ENCODE results near the gene MDP1. TPM values are rescaled to one million over a fixed set of nuclear protein-coding genes. Genes with fewer than 3 reads are reported as not detected.
"Not testable (repeated sequence)": the region's sequence is repeated elsewhere in the genome, so short reads cannot be mapped to it uniquely, and the experiment has no call there.

MDP1 gene
- total RNA-seq, 1 donor from 2014 or later = 13.8 TPM

DNA sequence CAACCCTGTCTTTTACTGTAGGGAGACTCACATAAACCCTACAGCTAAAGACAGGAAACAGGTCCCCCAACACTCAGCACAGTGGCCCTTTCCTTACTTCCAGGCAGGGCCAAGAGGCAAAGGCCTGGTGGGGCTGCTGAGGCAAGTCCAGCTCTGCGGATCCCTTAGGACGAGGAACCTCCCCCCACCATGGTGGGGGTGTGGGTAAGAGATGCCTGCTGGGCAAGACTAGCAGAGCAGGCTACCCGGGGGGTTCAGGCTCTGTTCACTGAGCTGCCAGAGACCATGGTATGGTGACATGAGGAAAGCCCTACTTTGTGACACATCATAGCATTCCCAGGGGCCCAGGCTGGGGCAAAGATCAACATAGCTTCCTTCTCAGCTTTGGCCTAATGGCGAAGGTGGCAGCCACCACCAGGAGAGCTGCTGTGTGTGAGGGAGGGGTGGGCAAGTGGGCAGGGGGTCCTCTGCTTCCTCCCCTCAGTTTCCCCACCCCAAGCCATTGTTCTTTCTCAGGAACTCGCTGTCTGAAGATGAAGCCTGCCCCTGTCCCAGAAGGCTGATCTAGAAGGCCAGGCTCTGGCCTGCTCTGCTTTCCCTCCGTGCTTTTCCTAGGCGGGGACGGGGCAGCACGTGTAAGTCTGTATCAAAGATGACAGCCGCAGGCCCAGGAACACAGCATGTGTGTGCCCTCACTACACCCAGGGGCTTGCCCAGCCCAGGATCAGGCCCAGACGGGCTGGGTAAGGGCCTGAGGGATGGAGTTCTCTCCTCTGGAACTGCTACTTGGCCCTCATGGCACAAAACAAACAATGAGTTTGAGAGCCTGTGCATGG, 36.6 kb upstream of the MDP1 start:
- intact Hi-C loops (cut with DNase I) = no loop called here
- no peak for ATAC-seq

DNA sequence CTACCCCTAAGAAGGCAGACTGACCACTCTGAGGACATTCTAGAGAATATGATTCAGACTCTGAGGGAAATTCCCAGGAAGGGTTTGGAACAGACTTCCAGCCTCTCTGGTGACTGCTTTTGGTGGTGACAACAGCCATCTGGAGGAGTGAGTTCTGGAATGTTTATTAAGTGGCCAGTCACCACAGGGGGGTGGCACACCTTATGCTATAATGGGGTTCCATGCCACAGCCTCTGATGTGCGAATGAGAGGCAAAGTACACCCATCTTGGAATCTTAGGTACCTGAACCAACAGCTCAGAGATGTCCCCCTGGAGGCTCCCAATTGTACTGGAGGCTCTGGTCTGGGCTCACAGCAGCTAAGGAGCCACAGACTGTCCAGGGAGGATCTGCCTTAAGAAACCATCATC, 36.0 kb upstream of the MDP1 start:
- intact Hi-C loops (cut with DNase I) = no loop called here
- no peak for DNase-seq (ENCODE audit: low spot score)
- no peak for ATAC-seq

More for the DNA sequence above, 36.6 kb upstream of the MDP1 start:
- no peak for DNase-seq (ENCODE audit: low spot score)

DNA sequence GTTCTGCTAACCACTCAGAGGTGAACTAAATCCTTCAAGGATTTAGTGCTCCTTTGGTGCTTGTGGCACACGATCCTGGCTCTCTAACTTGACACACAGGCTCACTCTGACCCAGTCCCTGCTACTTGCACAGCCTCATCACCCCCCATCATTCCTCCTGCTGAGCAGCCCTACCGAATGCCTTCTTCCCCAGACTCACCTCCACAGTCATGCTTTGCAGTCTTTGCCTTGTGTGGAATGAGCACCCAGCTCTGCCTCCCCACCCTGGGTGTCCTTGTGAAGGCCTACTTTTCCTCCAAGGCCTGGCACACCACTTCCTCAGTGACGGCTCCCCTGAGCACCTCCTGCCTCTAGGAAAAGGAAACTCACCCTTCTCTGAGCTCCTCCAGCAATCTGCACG, 34.5 kb upstream of the MDP1 start:
- no peak for DNase-seq (ENCODE audit: low spot score)
- intact Hi-C loops (cut with DNase I) = no loop called here

DNA sequence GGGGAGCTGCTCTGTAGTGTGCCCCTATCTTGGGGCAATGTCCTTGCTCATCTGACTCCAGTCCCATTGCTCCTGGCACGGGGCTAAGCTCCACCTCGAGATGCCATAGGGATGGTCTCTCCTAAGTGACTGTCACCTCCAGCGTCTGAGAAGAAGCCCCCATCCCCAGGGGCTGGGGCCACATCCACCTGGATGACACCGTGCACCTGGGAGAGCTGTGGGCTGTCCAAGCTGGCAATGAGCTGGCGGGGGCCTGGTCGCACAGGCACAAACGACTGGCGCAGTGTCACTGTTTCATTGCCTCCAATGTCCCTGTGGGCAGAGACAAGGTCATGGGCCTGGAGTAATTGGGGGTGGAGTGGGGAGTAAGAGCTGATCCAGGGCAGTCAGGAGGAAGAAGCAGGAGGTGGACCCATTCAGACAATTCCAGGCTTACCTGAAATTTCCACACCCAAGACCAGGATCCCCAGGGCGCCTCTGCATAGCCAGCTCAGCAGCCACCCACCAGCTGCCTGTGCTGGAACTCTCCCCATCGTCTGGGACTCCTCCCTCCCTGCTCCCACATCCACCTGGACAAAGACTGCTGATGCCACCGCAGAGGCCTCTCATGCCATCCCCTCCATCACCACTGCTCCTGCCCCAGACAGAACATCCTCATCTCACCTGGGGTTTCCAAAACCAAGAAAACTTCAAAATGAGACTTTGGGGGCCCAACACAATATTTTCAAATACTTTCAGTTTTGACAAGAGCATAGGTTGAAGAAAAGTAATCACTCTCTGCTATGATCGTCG, 33.6 kb upstream of the MDP1 start:
- no peak for DNase-seq (ENCODE audit: low spot score)
- no peak for ATAC-seq
- intact Hi-C loops (cut with DNase I) = loop anchor here (10.0 kb wide), 1 partner anchor 185 kb away; no protein-coding TSS in a partner anchor

More for the DNA sequence above, 34.5 kb upstream of the MDP1 start:
- ATAC-seq = no peak

DNA sequence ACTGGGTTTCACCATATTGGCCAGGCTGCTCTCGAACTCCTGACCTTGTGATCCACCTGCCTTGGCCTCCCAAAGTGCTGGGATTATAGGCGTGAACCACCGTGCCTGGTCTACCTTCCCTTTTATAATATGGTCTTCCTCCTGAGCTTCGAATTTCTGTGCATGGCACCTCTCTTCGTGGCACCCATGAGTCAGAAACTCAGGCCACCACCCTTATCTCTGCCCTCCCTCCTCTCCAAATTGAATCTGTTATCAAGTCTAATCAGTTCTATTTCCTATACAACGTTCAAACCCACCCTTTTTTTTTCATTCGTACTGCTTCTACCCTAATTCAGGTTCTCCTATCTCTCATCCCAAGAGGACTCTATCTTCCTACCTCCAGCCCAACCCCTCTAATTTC, 31.6 kb upstream of the MDP1 start:
- intact Hi-C loops (cut with DNase I) = loop anchor here (10.0 kb wide), 1 partner anchor 187 kb away; no protein-coding TSS in a partner anchor
- no peak for ATAC-seq
- DNase-seq (ENCODE audit: low spot score) = no peak

DNA sequence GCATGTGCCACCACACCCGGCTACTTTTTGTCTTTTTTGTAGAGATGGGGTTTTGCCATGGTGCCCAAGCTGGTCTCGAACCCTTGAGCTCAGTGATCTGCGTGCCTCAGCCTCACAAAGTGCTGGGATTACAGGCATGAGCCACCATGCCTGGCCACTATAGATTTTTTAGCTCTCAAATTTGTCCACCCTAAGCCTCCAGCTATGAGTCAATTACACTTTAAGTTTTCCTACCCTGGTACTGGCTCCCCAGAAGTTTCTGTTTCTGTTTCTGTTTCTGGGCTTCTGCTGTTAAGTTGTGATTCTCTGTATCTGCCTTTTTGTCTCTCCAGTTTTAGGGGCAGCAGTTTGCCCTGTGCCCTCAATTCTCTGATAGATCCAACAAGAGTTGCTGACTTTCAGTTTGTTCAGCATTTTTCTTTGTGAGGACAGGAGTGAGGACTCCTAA, 30.9 kb upstream of the MDP1 start:
- ATAC-seq (no peak), DNase-seq (ENCODE audit: low spot score) (no peak)
- intact Hi-C loops (cut with DNase I) = loop anchor here (10.0 kb wide), 1 partner anchor 188 kb away; no protein-coding TSS in a partner anchor

DNA sequence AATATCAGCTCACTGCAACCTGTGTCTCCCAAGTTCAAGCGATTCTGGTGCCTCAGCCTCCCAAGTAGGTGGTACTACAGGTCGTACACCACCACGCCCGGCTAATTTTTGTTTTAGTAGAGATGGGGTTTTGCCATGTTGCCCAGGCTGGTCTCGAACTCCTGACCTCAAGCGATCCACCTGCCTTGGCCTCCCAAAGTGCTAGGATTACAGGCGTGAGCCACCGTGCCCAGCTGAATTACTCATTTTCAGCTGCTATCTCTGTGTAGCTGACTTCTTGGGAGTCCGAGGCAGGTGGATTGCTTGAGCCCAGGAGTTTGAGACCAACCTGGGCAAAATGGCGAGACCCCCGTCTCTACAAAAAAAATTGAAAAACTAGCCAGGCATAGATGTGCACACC, 29.5 kb upstream of the MDP1 start:
- ATAC-seq; DNase-seq (ENCODE audit: low spot score): not testable (repeated sequence)
- intact Hi-C loops (cut with DNase I) = loop anchor here (10.0 kb wide), 1 partner anchor 189 kb away; no protein-coding TSS in a partner anchor

DNA sequence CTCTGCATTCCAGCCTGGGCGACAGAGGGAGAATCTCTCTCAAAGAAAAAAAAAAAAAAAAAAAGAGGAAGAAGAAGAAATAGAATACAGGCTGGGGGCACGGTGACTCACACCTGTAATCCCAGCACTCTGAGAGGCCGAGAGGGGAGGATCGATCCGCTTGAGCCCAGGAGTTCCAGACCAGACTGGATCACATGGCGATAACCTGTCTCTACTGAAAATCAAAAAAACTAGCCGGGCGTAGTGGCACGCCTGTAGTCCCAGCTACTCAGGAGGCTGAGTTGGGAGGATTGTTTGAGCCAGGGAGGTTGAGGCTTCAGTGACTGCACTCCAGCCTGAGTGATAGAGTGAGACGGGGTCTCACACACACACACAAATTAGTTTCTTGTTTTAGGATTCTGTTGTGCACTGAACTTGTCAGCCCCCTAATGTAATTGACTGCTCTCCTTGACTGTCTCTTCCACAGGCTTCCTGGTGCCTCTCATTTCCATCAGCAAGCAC, 27.5 kb upstream of the MDP1 start:
- intact Hi-C loops (cut with DNase I) = loop anchor here (5.0 to 10.0 kb wide), 2 partner anchors 54 to 191 kb away; partner anchors contain the start of genes DHRS1 and NOP9
- DNase-seq (ENCODE audit: low spot score) = no peak
- peak; percentile 0 for ATAC-seq

DNA sequence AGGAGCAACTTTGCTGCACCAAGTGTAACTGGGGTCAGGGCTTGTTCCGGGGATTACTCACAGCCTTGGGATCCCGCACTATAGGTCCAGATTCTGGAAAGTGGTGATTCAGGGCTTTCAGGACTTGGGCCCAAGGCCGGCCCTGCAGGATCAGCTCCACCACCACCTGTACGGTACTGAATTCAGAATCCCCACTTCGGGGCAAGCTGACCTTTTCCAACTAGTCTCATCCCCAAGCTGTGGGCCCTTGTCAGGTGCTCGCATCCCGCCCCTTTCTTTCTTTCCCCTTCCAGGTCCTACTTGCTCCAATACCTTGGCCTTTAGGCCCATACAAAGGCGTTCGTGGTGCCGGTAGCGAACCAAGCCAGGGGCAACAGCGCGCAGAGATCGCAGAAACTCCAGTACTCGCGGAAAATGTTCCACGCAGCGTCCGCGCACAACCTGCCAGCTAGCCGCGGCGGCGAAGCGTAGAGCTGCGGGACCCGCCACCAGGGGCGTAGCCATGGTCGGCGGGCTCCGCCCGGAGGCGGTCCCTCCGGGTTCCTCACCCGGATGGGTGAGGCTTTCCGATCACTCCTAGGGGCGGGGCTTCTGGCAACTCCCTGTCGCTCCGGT, 26.1 kb upstream of the MDP1 start:
- DNase-seq (ENCODE audit: low spot score) (peak; percentile 96), ATAC-seq (peak; percentile 96)
- intact Hi-C loops (cut with DNase I) = loop anchor here (5.0 to 10.0 kb wide), 2 partner anchors 55 to 193 kb away; partner anchors contain the start of genes DHRS1 and NOP9

DNA sequence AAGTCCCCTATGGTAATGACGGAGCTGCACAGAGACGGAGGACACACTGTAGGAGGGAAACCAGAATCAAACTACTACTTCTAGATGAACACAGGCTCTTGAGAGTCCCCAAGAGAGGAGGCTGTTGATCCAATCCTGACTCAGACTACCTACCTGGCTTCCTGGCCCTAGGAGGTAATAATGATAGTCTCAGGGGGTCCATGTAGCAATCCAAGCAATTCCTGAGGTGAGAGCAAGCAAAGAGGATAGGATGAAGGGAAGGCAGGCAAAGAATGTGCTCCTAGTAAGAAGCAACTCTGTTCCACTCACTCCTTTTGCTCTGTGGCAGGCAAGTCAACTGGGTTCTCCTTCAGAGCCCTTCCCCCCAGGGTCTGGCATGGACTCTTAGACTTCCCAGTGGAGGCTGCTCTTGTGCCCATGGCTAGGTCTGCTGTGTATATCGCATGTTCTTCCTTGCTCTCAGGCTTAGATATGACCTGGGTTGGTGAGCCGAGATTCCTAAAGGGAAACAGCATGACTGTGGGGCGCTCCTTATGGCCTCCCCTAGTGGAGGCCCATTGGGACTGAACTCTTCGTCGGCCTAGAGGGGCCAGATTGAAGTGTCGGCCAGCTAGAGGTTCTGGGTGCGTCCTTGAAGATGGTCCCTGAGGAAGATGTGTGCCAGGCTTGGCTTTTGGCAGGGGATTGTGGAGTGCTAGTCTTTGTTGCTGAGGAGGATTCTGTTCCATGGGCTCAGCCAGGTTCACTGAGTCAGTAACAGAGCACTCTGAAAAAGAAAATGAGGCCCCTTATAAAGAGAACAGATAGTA, 24.4 kb upstream of the MDP1 start:
- intact Hi-C loops (cut with DNase I) = loop anchor here (5.0 to 10.0 kb wide), 2 partner anchors 57 to 194 kb away; partner anchors contain the start of genes DHRS1 and NOP9

DNA sequence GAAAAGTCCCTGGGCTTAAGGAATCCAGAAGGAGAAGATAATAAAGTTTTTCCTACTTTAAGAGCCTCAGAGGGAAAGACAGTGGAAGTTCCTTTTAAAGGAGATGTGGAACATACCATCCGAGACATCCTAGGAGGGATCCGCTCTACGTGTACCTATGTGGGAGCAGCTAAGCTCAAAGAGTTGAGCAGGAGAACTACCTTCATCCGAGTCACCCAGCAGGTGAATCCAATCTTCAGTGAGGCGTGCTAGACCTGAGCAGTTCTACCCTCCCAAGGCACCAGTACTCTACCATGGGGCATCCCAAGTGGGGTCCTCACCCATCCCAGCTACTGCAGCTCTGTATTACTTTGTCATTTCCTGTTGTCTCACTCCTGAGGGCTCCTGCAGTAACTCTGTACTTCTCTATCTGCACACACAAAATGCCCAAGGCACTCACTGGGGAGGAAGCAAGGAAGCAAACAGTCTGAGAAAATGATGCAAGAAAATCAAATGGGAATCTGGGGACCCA, 22.7 kb upstream of the MDP1 start:
- intact Hi-C loops (cut with DNase I) = no loop called here

More for the DNA sequence above, 24.4 kb upstream of the MDP1 start:
- DNase-seq (ENCODE audit: low spot score) (no peak), ATAC-seq (no peak)

DNA sequence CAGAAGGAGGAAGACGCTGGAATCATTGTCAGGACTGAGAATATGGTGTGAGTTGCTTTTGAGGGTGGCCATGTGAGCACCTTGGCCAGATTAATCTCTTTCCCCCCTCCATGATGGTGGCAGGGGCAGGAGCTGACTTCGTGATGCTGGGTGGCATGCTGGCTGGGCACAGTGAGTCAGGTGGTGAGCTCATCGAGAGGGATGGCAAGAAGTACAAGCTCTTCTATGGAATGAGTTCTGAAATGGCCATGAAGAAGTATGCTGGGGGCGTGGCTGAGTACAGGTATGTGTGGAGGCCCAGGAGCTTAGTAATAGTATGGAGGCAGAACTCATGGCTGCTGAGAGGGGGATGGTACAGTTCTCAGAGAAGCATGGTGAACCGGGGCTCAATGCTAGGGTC, 22.3 kb upstream of the MDP1 start:
- no peak for DNase-seq (ENCODE audit: low spot score)
- intact Hi-C loops (cut with DNase I) = no loop called here
- ATAC-seq = no peak

More for the DNA sequence above, 22.7 kb upstream of the MDP1 start:
- DNase-seq (ENCODE audit: low spot score) = no peak
- ATAC-seq = no peak

DNA sequence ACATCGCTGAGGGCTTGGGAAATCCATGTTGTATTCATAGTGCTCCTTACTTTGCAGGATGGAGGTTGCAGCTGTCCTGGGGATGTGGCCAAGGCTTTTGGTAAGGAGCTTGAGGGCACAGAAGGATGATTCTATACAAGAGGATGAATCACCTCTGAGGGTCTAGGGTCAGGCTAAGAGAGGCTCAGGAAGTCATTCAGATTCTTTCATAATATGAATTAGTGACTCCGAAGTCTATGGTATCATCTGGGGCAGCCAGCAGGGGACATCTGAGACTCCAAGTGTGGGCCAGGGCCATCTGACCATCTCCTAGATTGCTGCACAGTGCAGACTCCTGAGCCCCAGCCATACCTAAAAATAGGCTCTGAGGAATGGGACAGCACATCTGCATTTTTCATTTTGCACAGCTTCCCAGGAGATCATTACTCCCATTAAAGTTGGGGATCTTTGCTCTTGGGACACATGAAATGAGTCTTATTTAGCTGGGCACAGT, 21.6 kb upstream of the MDP1 start:
- DNase-seq (ENCODE audit: low spot score) (no peak), ATAC-seq (no peak)
- intact Hi-C loops (cut with DNase I) = no loop called here

DNA sequence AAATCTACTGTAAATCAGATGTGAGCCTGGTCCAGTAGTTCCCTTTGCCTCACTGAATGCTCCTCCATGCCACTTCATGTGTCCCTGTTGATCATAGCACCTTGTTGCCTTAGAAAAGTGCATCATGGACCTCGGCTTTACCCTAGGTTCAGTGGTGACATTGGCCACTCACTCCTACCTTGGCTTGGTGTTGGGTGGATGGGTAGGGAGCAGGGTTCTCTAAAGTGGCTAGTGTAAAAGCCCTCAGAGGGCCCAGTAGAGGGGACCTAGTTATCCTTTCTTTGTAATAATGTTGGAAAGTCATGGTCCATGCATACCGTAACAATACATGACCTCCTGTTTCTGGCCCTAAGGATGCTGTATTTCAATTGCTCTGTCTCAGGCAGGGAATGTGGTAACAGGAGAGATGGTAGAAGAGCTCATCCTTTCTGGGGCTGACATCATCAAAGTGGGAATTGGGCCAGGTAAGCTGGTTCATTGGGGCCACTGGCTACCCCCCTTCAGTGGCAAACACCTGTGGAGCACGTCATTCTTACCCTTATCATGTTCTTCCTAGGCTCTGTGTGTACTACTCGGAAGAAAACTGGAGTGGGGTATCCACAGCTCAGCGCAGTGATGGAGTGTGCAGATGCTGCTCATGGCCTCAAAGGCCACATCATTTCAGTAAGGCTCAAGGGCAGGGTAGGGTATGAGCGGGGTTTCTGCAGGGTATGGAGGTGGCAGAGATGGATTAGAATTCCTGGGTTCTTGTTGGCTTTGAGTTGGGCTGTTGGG, 21.0 kb upstream of the MDP1 start:
- ATAC-seq = no peak
- DNase-seq (ENCODE audit: low spot score) = no peak
- intact Hi-C loops (cut with DNase I) = no loop called here

DNA sequence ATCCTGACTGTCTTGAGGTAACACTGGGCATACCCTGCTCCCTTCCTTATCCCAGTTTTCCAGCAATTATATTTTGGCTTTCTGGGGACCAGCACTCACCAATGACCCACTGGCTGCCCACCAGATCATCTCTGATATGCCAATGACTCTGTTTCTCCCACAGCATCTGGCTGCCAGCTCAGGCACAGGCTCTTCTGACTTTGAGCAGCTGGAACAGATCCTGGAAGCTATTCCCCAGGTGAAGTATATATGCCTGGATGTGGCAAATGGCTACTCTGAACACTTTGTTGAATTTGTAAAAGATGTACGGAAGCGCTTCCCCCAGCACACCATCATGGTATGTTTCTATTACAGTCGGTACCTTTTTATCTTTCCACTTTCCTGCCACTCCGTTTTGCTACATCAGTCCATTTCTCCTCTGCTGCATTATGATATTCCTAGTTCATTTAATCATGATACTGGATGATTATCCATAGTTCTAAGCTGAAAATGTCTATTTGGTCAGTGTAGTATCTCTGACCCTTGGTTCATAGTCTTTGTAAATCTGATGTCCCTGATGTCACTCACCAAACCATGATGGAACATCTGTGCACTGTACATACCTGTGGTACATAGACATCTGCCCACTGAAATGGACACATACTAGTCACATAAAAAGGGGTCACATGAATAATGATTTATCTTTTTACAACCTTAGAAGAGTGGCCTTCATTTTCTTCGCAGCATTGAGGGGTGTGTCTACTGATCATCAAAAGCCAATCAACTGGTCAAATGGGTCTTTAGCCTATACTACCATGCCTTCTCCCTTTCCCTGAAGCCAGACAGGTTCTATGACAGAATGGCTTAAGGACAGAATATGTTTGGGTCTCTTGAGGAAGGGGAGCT, 20.2 kb upstream of the MDP1 start:
- DNase-seq (ENCODE audit: low spot score) (no peak), ATAC-seq (no peak)
- intact Hi-C loops (cut with DNase I) = no loop called here
